ENCODE measurements around the gene CD101. TPM values are rescaled to one million over a fixed set of nuclear protein-coding genes. Genes with fewer than 3 reads are reported as not detected.

CD101 gene
- total and polyA plus RNA-seq, 4 donors, result 2.0 to 17.8 (median 4.4) TPM

- Histone ChIP-seq H3K4me3 (no peak overlapping the region), H3K36me3 (ENCODE audit: control insufficient read depth in 4 of 4, insufficient read depth in 4 of 4, low read length in 4 of 4) (peaks cover 0 to 2% (median 0%) of the 10 kb centered on the region in 4 donors), H3K27me3 (ENCODE audit: control insufficient read depth in 3 of 3, insufficient read depth in 3 of 3, low read length in 2 of 3) (no peaks in the 10 kb centered on the region), H3K4me1 (ENCODE audit: control insufficient read depth in 5 of 5, insufficient read depth in 5 of 5, low read length in 5 of 5) (no peaks in the 10 kb centered on the region), H3K9ac (ENCODE audit: insufficient read depth in 1 of 2, low read length in 2 of 2) (no peak overlapping the region), H3K9me3 (ENCODE audit: control insufficient read depth in 4 of 4, insufficient read depth in 3 of 4, low read length in 3 of 4) (no peaks in the 10 kb centered on the region), H3K27ac (ENCODE audit: low read depth in 1 of 2, low read length in 1 of 2) (no peak overlapping the region)
- WGBS, 2 donors, result 88 to 100% methylated on average over 4 of the region's 4 CpGs
- TF ChIP-seq CTCF (IDR thresholded peaks at IDR 0.05; ENCODE audit: control extremely low read depth, extremely low read depth), result no peak
- no peak for DNase-seq
- no peak for ATAC-seq (ENCODE audit: insufficient read depth, low FRiP score)
Observed at GRCh38 chr1:117017062-117017461, 15.5 kb downstream of the CD101 start.

GRCh38 chr1:117017648-117018047 lies 16.1 kb downstream of the CD101 start:
- Histone ChIP-seq H3K4me3 (no peak overlapping the region), H3K27ac (ENCODE audit: low read depth in 1 of 2, low read length in 1 of 2) (no peak overlapping the region), H3K27me3 (ENCODE audit: control insufficient read depth in 3 of 3, insufficient read depth in 3 of 3, low read length in 2 of 3) (no peaks in the 10 kb centered on the region), H3K9me3 (ENCODE audit: control insufficient read depth in 4 of 4, insufficient read depth in 3 of 4, low read length in 3 of 4) (no peaks in the 10 kb centered on the region), H3K36me3 (ENCODE audit: control insufficient read depth in 4 of 4, insufficient read depth in 4 of 4, low read length in 4 of 4) (peaks cover 0 to 2% (median 0%) of the 10 kb centered on the region in 4 donors), H3K9ac (ENCODE audit: insufficient read depth in 1 of 2, low read length in 2 of 2) (no peak overlapping the region), H3K4me1 (ENCODE audit: control insufficient read depth in 5 of 5, insufficient read depth in 5 of 5, low read length in 5 of 5) (no peaks in the 10 kb centered on the region)
- WGBS, 2 donors, result 51 to 73% methylated on average over 3 of the region's 3 CpGs
- DNase-seq (no peak), ATAC-seq (ENCODE audit: insufficient read depth, low FRiP score) (peak; percentile 34)
- no peak for TF ChIP-seq CTCF (IDR thresholded peaks at IDR 0.05; ENCODE audit: control extremely low read depth, extremely low read depth)

GRCh38 chr1:117020526-117021156 lies 19.1 kb downstream of the CD101 start:
- Histone ChIP-seq H3K9ac (ENCODE audit: insufficient read depth in 1 of 2, low read length in 2 of 2) (no peak overlapping the region), H3K4me1 (ENCODE audit: control insufficient read depth in 5 of 5, insufficient read depth in 5 of 5, low read length in 5 of 5) (no peaks in the 10 kb centered on the region), H3K27me3 (ENCODE audit: control insufficient read depth in 3 of 3, insufficient read depth in 3 of 3, low read length in 2 of 3) (no peaks in the 10 kb centered on the region), H3K27ac (ENCODE audit: low read depth in 1 of 2, low read length in 1 of 2) (no peak overlapping the region), H3K9me3 (ENCODE audit: control insufficient read depth in 4 of 4, insufficient read depth in 3 of 4, low read length in 3 of 4) (no peaks in the 10 kb centered on the region), H3K4me3 (no peak overlapping the region), H3K36me3 (ENCODE audit: control insufficient read depth in 4 of 4, insufficient read depth in 4 of 4, low read length in 4 of 4) (peaks cover 0 to 2% (median 0%) of the 10 kb centered on the region in 4 donors)
- 50 to 57% methylated on average over 1 of the region's 1 CpG for WGBS, 2 donors
- ATAC-seq (ENCODE audit: insufficient read depth, low FRiP score) (no peak), DNase-seq (no peak)
- no peak for TF ChIP-seq CTCF (IDR thresholded peaks at IDR 0.05; ENCODE audit: control extremely low read depth, extremely low read depth)

GRCh38 chr1:117022114-117022513 lies 20.6 kb downstream of the CD101 start:
- ATAC-seq (ENCODE audit: insufficient read depth, low FRiP score) (no peak), DNase-seq (no peak)
- no peaks in the 10 kb centered on the region for H3K9me3 ChIP-seq (ENCODE audit: control insufficient read depth in 4 of 4, insufficient read depth in 3 of 4, low read length in 3 of 4)
- 85 to 94% methylated on average over 3 of the region's 3 CpGs for WGBS, 2 donors
- H3K9ac ChIP-seq (ENCODE audit: insufficient read depth in 1 of 2, low read length in 2 of 2), result no peak overlapping the region
- H3K27ac ChIP-seq (ENCODE audit: low read depth in 1 of 2, low read length in 1 of 2), result no peak overlapping the region
- no peak overlapping the region for H3K4me3 ChIP-seq
- peaks cover 0 to 2% (median 0%) of the 10 kb centered on the region in 4 donors for H3K36me3 ChIP-seq (ENCODE audit: control insufficient read depth in 4 of 4, insufficient read depth in 4 of 4, low read length in 4 of 4)
- no peak for TF ChIP-seq CTCF (IDR thresholded peaks at IDR 0.05; ENCODE audit: control extremely low read depth, extremely low read depth)
- H3K27me3 ChIP-seq (ENCODE audit: control insufficient read depth in 3 of 3, insufficient read depth in 3 of 3, low read length in 2 of 3), result no peaks in the 10 kb centered on the region
- peaks cover 0 to 5% (median 0%) of the 10 kb centered on the region in 5 donors for H3K4me1 ChIP-seq (ENCODE audit: control insufficient read depth in 5 of 5, insufficient read depth in 5 of 5, low read length in 5 of 5)

Measured in lung (tissue), 12 donors.